GM18868 (cell line): ENCODE data around the gene TMEM19.

Experiments
- ATAC-seq: cut with Tn5 transposase; IDR thresholded peaks from one replicate; pipeline ENCODE4 v1.9.1; 2021; ENCODE audit warnings: mild to moderate bottlenecking, moderate library complexity; ENCODE audit not compliant: unreplicated experiment

Gene TMEM19

GRCh38 chr12:71685914-71686657 is at the start of gene TMEM19:
Gene TMEM19, plus strand, starts transcription at chr12:71686082. Its CDS starts 599 bp downstream, at chr12:71686681.
- ATAC-seq = peak; percentile 84

- peak; percentile 62 for ATAC-seq
Observed at GRCh38 chr12:71636704-71637115, 49.2 kb upstream of the TMEM19 start.

- no peak for ATAC-seq
Observed at GRCh38 chr12:71638499-71638898, 47.4 kb upstream of the TMEM19 start.

- no peak for ATAC-seq
Observed at GRCh38 chr12:71639341-71639760, 46.5 kb upstream of the TMEM19 start.

GRCh38 chr12:71640316-71640715 is 45.6 kb upstream of the TMEM19 start:
- no peak for ATAC-seq

- no peak for ATAC-seq
Observed at GRCh38 chr12:71641390-71641789, 44.5 kb upstream of the TMEM19 start.

- peak; percentile 81 for ATAC-seq
Observed at GRCh38 chr12:71642264-71642663, 43.6 kb upstream of the TMEM19 start.

- ATAC-seq = no peak
Observed at GRCh38 chr12:71645268-71645667, 40.6 kb upstream of the TMEM19 start.

GRCh38 chr12:71646512-71646911 is 39.4 kb upstream of the TMEM19 start:
- ATAC-seq = no peak

- ATAC-seq = no peak
Observed at GRCh38 chr12:71648537-71648936, 37.3 kb upstream of the TMEM19 start.

- no peak for ATAC-seq
Observed at GRCh38 chr12:71649401-71649800, 36.5 kb upstream of the TMEM19 start.

GRCh38 chr12:71652656-71653055 is 33.2 kb upstream of the TMEM19 start:
- no peak for ATAC-seq

GRCh38 chr12:71653137-71653536 is 32.7 kb upstream of the TMEM19 start:
- ATAC-seq = no peak

- ATAC-seq = no peak
Observed at GRCh38 chr12:71654200-71654599, 31.7 kb upstream of the TMEM19 start.

GRCh38 chr12:71655495-71655894 is 30.4 kb upstream of the TMEM19 start:
- ATAC-seq = no peak

- ATAC-seq = no peak
Observed at GRCh38 chr12:71655907-71656306, 30.0 kb upstream of the TMEM19 start.

GRCh38 chr12:71656740-71657139 is 29.1 kb upstream of the TMEM19 start:
- ATAC-seq = no peak

- ATAC-seq = no peak
Observed at GRCh38 chr12:71661977-71662530, 23.8 kb upstream of the TMEM19 start.

- peak; percentile 24 for ATAC-seq
Observed at GRCh38 chr12:71662849-71663560, 22.9 kb upstream of the TMEM19 start.

- ATAC-seq = peak; percentile 90
Observed at GRCh38 chr12:71663561-71664410, 22.1 kb upstream of the TMEM19 start, which contains the start of the genes THAP2 and ZFC3H1. Gene THAP2, plus strand, starts transcription at chr12:71664301. Its CDS starts 209 bp downstream, at chr12:71664510. Gene ZFC3H1, minus strand, starts transcription at chr12:71663848. Its CDS starts 238 bp downstream, at chr12:71663610.
